ENCODE data around the gene DHX8. TPM values are rescaled to one million over a fixed set of nuclear protein-coding genes. Genes with fewer than 3 reads are reported as not detected.

DHX8 gene
- total RNA-seq, 1 experiment from 2014 or later = 53.5 TPM

- TF ChIP-seq ZBTB33 (IDR thresholded peaks at IDR 0.05; ENCODE audit: extremely low read depth, insufficient replicate concordance, low read length) (no peak), EZH2 (IDR thresholded peaks at IDR 0.05) (no peak), MAX (IDR thresholded peaks at IDR 0.05) (no peak), POLR2A (IDR thresholded peaks at IDR 0.05; ENCODE audit: borderline replicate concordance, extremely low read depth, insufficient read depth, insufficient read length) (no peak), SP1 (IDR thresholded peaks at IDR 0.05; ENCODE audit: low read depth) (no peak), CBX3 (IDR thresholded peaks at IDR 0.05; ENCODE audit: low read depth) (no peak), EGR1 (IDR thresholded peaks at IDR 0.05; ENCODE audit: low read depth) (no peak), SIN3A (IDR thresholded peaks at IDR 0.05; ENCODE audit: low read depth) (no peak), ATF3 (IDR thresholded peaks at IDR 0.05) (no peak)
These were observed 1.4 kb upstream of the DHX8 start (continued) for GRCh38 chr17:43482103-43483012.

GRCh38 chr17:43490621-43491020, 6.8 kb downstream of the DHX8 start:
- Histone ChIP-seq H3K4me2 (ENCODE audit: low read length) (no peak overlapping the region), H3K4me1 (ENCODE audit: control insufficient read depth in 1 of 2, insufficient read depth in 2 of 2, low read length in 2 of 2) (peaks cover 0 to under 1% of the 10 kb centered on the region in 2 experiments; a peak in 1 of 4 replicates), H4K20me1 (ENCODE audit: insufficient read depth) (no peaks in the 10 kb centered on the region), H3K4me3 (replicated peaks in 1 of 2; ENCODE audit: low read depth in 1 of 2, low read length in 2 of 2) (no peak overlapping the region), H3K36me3 (ENCODE audit: control insufficient read depth in 1 of 2, insufficient read depth in 2 of 2, low read length in 2 of 2) (peaks cover 33 to 42% of the 10 kb centered on the region in 2 experiments), H3K9me3 (ENCODE audit: control insufficient read depth in 1 of 2, insufficient read depth in 1 of 2, low read depth in 1 of 2, low read length in 2 of 2) (no peaks in the 10 kb centered on the region), H3K9ac (ENCODE audit: low read length) (no peak overlapping the region), H3K27ac (ENCODE audit: low read depth, low read length) (no peak overlapping the region), H3K9me2 (ENCODE audit: insufficient read depth) (no peaks in the 10 kb centered on the region), H3K27me3 (ENCODE audit: insufficient read depth, low read length) (no peaks in the 10 kb centered on the region), H2AFZ (ENCODE audit: low read depth, low read length, poor library complexity, severe bottlenecking) (no peak overlapping the region), H3K79me2 (ENCODE audit: insufficient read depth, low read length) (peaks cover 29% of the 10 kb centered on the region)
- POLR2A ChIA-PET = no interaction called here
- CTCF ChIA-PET = no interaction called here
- intact Hi-C loops (cut with micrococcal nuclease) = no loop called here
- no TSS peak for BruUV-seq (replicated peaks)
- RAD21 ChIA-PET (ENCODE audit: low non-redundant PET in 1 of 2, low total read pairs in 2 of 2, uncharacterized antibody in 2 of 2, unreplicated experiment in 2 of 2) = no interaction called here
- no peak for ATAC-seq
- DNase-seq (ENCODE audit: low read depth, low spot score) = no peak
- TF ChIP-seq POLR2A (IDR thresholded peaks at IDR 0.05; ENCODE audit: borderline replicate concordance, extremely low read depth, insufficient read depth, insufficient read length) (no peak), CTCF (IDR thresholded peaks at IDR 0.05 in 2 of 3, conservative IDR thresholded peaks at IDR 0.05 in 1 of 3; ENCODE audit: borderline replicate concordance in 1 of 3, insufficient read depth in 1 of 3, low read depth in 2 of 3, low read length in 2 of 3) (no peak), SIN3A (IDR thresholded peaks at IDR 0.05; ENCODE audit: low read depth) (no peak), JUND (IDR thresholded peaks at IDR 0.05) (no peak), MAX (IDR thresholded peaks at IDR 0.05) (no peak), FOSL1 (IDR thresholded peaks at IDR 0.05; ENCODE audit: low read depth) (no peak), ZNF274 (IDR thresholded peaks at IDR 0.05; ENCODE audit: low read depth, low read length) (no peak), CBX3 (IDR thresholded peaks at IDR 0.05; ENCODE audit: low read depth) (no peak), EGR1 (IDR thresholded peaks at IDR 0.05; ENCODE audit: low read depth) (no peak), YY1 (IDR thresholded peaks at IDR 0.05; ENCODE audit: extremely low read depth, insufficient replicate concordance, low read depth, low read length) (no peak), POLR2AphosphoS5 (IDR thresholded peaks at IDR 0.05; ENCODE audit: low read depth, low read length) (no peak), ZFX (IDR thresholded peaks at IDR 0.05) (no peak), ATF3 (IDR thresholded peaks at IDR 0.05) (no peak)

All from HCT116 (cell line).